Measurements from ENCODE around the gene UPK3B.
"Not testable (repeated sequence)": the region's sequence is repeated elsewhere in the genome, so short reads cannot be mapped to it uniquely, and the experiment has no call there.

UPK3B gene

DNA sequence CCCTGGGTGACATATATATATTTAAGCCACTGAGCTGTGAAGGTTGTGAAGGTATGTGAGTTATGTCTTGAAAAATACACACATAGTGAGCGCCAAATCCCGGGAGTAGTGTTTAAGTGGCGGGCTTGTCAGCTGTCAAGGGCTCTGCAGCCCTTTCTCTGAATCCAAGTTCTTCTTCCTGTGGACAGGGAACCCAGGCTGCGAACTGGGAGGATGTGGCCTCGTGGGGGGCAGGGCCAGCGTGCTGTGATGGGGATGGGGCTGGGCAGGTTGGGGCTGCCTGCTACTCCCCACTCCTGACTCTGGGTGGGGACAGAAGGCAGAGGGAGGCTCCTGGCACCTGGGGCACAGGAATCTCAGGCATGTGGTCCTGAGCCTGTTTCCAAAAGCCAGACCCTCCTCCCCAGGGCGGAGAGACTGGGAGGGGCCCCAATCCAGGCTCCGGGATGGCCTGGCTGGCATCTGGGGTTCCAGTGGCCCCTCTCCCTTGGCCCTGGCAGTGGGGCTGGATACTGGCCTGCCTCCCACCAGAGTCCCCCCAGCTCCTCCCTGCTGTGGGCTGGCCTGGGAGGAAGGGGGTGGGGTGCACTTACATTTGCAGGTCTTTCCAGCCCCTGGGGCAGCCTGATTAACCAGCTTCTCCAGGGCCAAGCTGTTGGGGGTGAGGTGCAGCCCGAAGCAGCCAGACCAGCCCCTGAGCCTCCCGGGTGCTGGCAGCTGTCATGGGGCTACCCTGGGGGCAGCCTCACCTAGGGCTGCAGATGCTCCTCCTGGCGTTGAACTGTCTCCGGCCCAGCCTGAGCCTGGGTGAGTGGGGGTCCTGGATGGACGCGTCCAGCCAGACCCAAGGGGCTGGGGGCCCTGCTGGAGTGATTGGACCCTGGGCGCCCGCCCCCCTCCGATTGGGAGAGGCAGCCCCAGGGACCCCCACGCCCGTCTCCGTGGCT, at the start of gene UPK3B:
Gene UPK3B, plus strand, starts transcription at position 622 of the 947 bp plus-strand sequence. Its CDS starts 101 bp downstream, at position 723.
- FAIRE-seq, result no peak

DNA sequence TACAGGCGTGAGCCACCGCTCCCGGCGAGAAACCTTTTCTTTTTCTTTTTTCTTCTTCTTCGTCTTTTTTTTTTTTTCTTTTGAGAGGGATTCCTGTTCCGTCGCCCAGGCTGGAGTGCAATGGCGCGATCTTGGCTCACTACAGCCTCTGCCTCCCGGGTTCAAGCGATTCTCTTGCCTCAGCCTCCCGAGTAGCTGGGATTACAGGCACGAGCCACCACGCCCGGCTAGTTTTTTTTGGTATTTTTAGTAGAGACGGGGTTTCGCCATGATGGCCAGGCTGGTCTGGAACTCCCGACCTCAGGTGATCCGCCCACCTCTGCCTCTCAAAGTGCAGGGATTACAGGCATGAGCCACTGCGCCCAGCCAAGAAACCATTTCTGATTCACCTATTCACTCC, 49.6 kb upstream of the UPK3B start:
- FAIRE-seq, result not testable (repeated sequence)

DNA sequence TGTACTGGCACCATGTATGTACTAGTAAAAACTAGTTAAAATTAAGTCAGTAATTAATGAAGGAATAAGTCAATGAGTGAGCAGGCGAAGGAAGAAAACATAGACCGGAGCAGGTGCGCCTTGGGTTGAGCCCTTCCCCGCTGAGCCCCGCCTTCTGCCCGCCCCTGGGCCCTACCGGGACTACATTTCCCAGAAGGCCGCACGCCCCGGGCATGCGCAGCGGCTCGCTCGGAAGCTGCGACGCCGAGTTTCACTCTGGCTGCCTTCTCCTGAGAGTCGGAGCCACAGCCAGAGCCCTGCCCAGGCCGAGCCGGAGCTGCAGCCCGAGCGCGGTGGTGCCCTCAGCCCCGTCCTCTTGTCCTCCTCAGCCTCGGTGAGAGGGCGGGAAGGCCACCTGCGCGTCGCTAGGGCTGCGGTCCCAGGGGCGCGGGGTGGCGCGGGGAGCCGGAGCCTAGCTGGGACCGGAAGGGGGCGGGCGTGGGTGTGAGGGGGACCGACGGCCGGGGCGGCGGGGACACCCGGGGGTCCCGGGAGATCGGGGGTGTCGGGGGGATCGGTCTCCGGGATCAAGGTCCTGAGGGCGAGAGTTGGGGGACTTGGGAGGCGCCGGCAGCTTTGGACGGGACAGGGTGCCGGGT, 48.8 kb upstream of the UPK3B start, which contains the start of gene DTX2:
Gene DTX2, plus strand, starts transcription at position 246 of the 638 bp plus-strand sequence. CDS start 18,801 bp downstream, outside the sequence.
- FAIRE-seq, result not testable (repeated sequence)

DNA sequence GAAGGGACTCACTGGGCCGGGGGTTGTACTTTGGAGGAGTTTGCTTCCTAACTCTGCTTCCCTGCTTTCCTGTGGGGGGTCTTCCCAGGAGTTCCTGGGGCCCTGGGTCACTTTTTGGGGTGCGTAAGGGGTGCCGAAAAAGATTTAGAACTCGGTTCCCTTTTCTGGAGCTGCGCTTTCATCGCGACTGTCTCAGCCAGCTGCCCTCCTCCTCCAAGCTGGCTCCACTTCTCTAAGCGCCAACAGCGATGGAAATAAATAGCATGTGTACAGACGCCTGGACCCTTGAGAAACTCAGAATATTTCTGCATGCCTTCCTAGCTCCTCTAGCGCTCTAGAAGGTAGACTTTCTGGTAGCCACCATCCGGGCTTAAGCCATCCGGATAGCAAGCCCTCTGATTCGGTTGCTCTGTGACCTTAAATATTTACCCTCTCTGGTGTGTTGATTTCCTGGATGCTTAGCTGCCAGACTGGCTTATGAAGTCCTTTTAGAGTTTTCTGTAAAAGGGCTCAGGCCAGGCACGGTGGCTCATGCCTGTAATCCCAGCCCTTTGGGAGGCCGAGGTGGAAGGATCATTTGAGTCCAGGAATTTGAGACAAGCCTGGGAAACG, 48.0 kb upstream of the UPK3B start:
- FAIRE-seq, result not testable (repeated sequence)

- not testable (repeated sequence) for FAIRE-seq
Measured at GRCh38 chr7:76464959-76465358, 45.4 kb upstream of the UPK3B start.

DNA sequence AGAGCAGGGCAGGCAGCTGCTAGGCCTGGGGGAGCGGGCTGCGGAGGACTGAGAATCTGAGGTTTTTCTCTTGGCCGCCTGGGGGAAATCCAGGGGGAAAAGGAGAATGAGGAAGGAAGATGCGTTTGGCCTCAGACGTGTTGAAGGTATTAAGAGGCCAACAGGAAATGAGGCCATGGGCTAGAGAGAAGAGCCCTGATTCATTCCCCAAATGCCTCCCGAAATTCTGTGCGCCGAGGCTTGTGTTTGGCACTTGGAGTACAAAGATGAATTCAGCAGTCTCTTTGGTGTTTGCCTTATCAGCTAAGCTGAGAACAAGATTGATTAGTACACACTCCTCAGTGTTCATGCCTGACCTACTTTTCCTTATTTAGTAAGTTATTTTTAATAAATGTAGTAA, 44.4 kb upstream of the UPK3B start:
- FAIRE-seq, result not testable (repeated sequence)

GRCh38 chr7:76467743-76468404, 42.5 kb upstream of the UPK3B start:
- FAIRE-seq, result not testable (repeated sequence)

GRCh38 chr7:76471556-76472221, 38.7 kb upstream of the UPK3B start:
- not testable (repeated sequence) for FAIRE-seq

DNA sequence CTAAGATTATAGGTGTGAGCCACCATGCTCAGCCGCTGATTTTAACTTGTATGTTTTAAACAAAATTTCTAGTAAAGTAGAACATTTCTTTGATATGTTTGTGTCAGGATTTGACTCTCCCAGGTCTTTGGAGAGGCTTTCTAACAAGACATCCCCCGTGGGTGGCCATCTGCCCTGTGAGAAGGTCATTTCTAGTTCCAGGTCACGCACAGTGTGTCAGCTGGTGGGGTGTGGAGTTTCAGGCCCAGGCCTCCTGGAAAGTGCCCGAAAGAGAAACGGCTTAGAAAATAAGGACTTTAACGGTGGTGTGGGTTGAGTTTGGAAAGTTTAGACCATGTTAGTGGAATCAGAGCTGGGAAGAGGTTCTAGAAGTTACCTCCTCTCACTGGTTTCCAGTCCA, 37.3 kb upstream of the UPK3B start:
- not testable (repeated sequence) for FAIRE-seq

DNA sequence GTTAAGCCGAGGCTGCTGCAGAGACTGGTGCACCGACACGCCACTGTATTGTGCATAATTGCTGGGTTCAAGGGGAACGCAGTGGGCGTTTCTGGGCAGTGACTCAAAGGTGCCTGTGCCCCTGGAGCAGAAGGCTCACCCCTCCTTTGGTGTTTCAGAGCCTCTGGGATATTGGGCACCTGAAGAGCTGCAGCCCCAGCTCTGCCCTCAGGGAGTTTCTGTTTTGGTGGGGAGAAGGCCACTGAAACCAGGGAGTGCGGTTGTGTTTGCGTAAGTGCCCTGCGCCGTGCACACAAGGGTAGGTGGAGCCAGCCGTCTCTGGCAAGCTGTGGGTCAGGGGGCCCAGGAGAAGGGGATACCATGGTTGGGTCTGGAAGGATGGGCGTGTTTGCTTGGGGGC, 34.1 kb upstream of the UPK3B start:
- not testable (repeated sequence) for FAIRE-seq

- not testable (repeated sequence) for FAIRE-seq
Measured at GRCh38 chr7:76476742-76477474, 33.4 kb upstream of the UPK3B start.

DNA sequence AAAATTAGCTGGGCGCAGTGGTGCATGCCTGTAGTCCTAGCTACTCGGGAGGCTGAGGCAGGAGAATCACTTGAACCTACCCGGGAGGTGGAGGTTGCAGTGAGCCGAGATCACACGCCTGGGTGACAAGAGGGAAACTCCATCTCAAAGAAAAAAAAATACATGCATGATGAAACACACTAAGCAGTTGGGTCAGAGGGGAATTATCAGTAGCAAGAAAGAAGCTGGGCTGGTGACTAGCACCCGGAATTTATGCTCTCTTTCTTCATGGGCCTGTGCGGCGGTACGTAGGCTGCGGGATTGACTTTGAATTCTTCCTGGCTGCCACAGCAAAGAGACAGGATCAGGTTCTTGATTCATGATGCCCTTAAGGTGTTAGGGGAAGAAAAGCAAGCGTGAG, 30.7 kb upstream of the UPK3B start:
- not testable (repeated sequence) for FAIRE-seq

GRCh38 chr7:76480403-76481253, 29.7 kb upstream of the UPK3B start:
- not testable (repeated sequence) for FAIRE-seq

DNA sequence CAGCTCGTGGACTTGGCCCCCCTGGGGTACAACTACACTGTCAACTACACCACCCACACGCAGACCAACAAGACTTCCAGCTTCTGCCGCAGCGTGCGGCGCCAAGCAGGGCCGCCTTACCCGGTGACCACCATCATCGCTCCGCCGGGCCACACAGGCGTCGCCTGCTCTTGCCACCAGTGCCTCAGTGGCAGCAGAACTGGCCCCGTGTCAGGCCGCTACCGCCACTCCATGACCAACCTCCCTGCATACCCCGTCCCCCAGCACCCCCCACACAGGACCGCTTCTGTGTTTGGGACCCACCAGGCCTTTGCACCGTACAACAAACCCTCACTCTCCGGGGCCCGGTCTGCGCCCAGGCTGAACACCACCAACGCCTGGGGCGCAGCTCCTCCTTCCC, 27.7 kb upstream of the UPK3B start:
- FAIRE-seq, result not testable (repeated sequence)

- FAIRE-seq, result not testable (repeated sequence)
Measured at GRCh38 chr7:76483081-76483480, 27.3 kb upstream of the UPK3B start.

- not testable (repeated sequence) for FAIRE-seq
Measured at GRCh38 chr7:76484456-76484855, 25.9 kb upstream of the UPK3B start.

DNA sequence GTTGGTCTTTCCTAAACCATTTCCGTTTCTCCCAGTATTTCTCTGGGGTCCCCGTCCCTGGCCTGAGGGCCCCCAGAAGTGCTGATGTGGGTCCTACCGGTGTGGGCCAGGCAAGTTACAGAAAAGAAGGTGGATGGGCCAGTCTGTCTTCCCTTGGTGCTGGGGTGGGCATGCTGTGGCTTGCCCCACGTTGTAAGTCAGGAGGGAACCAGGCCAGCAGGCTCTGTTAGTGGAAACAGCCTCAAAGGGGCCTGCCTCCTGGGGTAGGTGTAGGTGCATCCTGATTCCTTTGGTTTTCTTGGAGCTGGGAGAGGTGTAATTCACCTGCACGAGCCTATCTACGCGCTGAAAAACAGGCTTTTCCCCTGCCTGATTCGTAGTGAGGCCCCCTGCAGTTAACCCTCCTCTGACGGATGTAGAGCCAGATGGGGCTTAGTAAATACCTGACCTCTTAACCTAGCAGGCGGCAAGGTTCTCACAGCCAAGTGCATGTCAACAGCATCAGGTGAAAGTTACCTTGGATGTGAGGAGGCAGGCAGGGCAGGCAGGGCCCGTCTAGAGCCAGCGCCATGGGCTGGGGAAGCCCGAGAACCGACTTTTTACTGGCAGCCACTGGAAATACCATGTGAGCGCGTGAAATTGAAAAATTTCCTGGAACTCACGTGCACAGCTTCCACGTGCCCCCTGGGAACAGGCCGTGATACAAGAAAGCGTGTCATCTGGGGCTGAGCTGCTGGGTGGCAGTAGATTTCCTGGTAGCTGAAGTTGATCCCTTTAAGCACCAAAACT, 24.3 kb upstream of the UPK3B start:
- not testable (repeated sequence) for FAIRE-seq

DNA sequence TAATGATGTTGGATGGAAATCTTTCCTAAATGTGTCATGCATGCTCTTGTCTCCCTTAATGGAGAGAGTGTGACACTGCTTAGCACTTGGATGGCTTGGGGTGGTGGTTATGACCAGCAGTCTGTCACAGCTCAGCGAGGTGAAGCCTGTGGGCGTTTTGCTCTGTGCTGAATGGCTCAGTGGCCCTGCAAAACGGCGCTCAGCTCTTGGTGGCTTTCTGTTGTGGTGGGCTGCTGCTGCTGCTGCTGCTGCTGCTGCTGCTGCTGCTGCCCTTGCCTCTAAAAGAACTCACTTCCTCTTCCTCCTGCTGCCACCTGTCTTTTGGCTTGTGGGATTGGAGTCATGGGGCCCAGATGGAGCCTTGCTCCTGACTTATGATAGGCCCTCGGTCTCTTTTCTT, 23.7 kb upstream of the UPK3B start:
- not testable (repeated sequence) for FAIRE-seq

- not testable (repeated sequence) for FAIRE-seq
Measured at GRCh38 chr7:76487969-76488368, 22.4 kb upstream of the UPK3B start.
